GM23338 (cell line): ENCODE results near the gene TBCC. TPM values are rescaled to one million over a fixed set of nuclear protein-coding genes. Genes with fewer than 3 reads are reported as not detected.

ENCODE experiments used
- ATAC-seq: fragments of 200-7000 bp; cut with Tn5 transposase; 3 replicates; pipeline ENCODE4 v1.9.1; 2020
- DNase-seq: peaks from one replicate; pipeline ENCODE4 v3.0.0-alpha.2; 2015; ENCODE audit warnings: low spot score
- H2AFZ ChIP-seq: fragments of 200-600 bp; sonication (generic); 2 replicates; pipeline ENCODE4 v1.8.0; 2016; ENCODE audit warnings: antibody characterized with exemption, mild to moderate bottlenecking, moderate library complexity
- H3F3A ChIP-seq: fragments of 200-600 bp; sonication (generic); replicated peaks from 2 replicates; pipeline ENCODE4 v1.8.0; 2017; ENCODE audit warnings: antibody characterized with exemption, mixed run types, low read depth
- H3K27ac ChIP-seq: fragments of 200-600 bp; sonication (generic); 2 replicates; pipeline ENCODE4 v1.6.1; 2016; ENCODE audit warnings: low read depth
- H3K27me3 ChIP-seq: fragments of 200-600 bp; sonication (generic); 2 replicates; pipeline ENCODE4 v1.8.0; 2016; ENCODE audit warnings: mild to moderate bottlenecking, mixed run types, moderate library complexity; ENCODE audit not compliant: insufficient read depth
- H3K36me3 ChIP-seq: fragments of 200-600 bp; sonication (generic); 2 replicates; pipeline ENCODE4 v1.8.0; 2016; ENCODE audit warnings: mild to moderate bottlenecking; ENCODE audit not compliant: insufficient read depth
- H3K4me1 ChIP-seq: fragments of 200-600 bp; sonication (generic); 2 replicates; pipeline ENCODE4 v1.8.0; 2016; ENCODE audit warnings: mild to moderate bottlenecking, moderate library complexity; ENCODE audit not compliant: insufficient read depth
- H3K4me2 ChIP-seq: fragments of 200-600 bp; sonication (generic); 2 replicates; pipeline ENCODE4 v1.7.1; 2017; ENCODE audit warnings: mixed run types
- H3K4me3 ChIP-seq: fragments of 200-600 bp; sonication (generic); 2 replicates; pipeline ENCODE4 v1.6.1; 2016; ENCODE audit warnings: mixed run types
- H3K79me2 ChIP-seq: fragments of 200-600 bp; sonication (generic); replicated peaks from 2 replicates; pipeline ENCODE4 v1.8.0; 2017; ENCODE audit warnings: mild to moderate bottlenecking; ENCODE audit not compliant: insufficient read depth
- H3K9me2 ChIP-seq: fragments of 200-600 bp; sonication (generic); 2 replicates; pipeline ENCODE4 v1.8.0; 2017; ENCODE audit not compliant: insufficient read depth
- H4K20me1 ChIP-seq: fragments of 200-600 bp; sonication (generic); replicated peaks from 2 replicates; pipeline ENCODE4 v1.8.0; 2017; ENCODE audit warnings: mild to moderate bottlenecking; ENCODE audit not compliant: insufficient read depth
- H3K27ac Mint-ChIP-seq: 2 replicates; pipeline ENCODE4 v1.8.0; 2020; ENCODE audit warnings: inconsistent platforms, mild to moderate bottlenecking, moderate library complexity, mixed read lengths
- H3K27me3 Mint-ChIP-seq: 3 replicates; pipeline ENCODE4 v1.8.0; 2022; ENCODE audit warnings: low read depth, mild to moderate bottlenecking, moderate library complexity, mixed read lengths, inconsistent platforms; ENCODE audit not compliant: insufficient read depth, poor library complexity
- H3K36me3 Mint-ChIP-seq: 3 replicates; pipeline ENCODE4 v1.8.0; 2021; ENCODE audit warnings: low read depth, mild to moderate bottlenecking, inconsistent platforms, moderate library complexity, mixed read lengths
- H3K4me1 Mint-ChIP-seq: 3 replicates; pipeline ENCODE4 v1.8.0; 2020; ENCODE audit warnings: mild to moderate bottlenecking, inconsistent platforms, mixed read lengths
- H3K4me3 Mint-ChIP-seq: 3 replicates; pipeline ENCODE4 v1.8.0; 2021; ENCODE audit warnings: moderate library complexity, mild to moderate bottlenecking, inconsistent platforms, mixed read lengths
- H3K9me3 Mint-ChIP-seq: 3 replicates; pipeline ENCODE4 v1.8.0; 2020; ENCODE audit warnings: moderate library complexity, mild to moderate bottlenecking, inconsistent platforms, mixed read lengths
- CREB1 ChIP-seq: fragments of 250-450 bp; sonication (Bioruptor Pico); IDR thresholded peaks from 2 replicates; pipeline ENCODE4 v1.5.0; 2020; ENCODE audit warnings: low read depth, mild to moderate bottlenecking, moderate library complexity
- CTCF ChIP-seq, 2 experiments: fragments of 200-600 bp in 1 of 2; sonication (generic) in 1 of 2; conservative IDR thresholded peaks; 2 replicates each; pipeline versions ENCODE4 v1.5.1 to v1.6.1; 2016 to 2017; ENCODE audit warnings: antibody characterized with exemption in 2 of 2, low read depth in 2 of 2, mild to moderate bottlenecking in 2 of 2, moderate library complexity in 1 of 2
- ETS1 ChIP-seq: IDR thresholded peaks from 2 replicates; pipeline ENCODE4 v1.6.1; 2016; ENCODE audit warnings: antibody characterized with exemption
- EZH2 ChIP-seq: fragments of 200-600 bp; sonication (generic); IDR thresholded peaks from one replicate; pipeline ENCODE4 v1.8.0; 2017; ENCODE audit warnings: antibody characterized with exemption, mild to moderate bottlenecking, low read depth; ENCODE audit not compliant: unreplicated experiment
- EZH2phosphoT487 ChIP-seq: fragments of 200-600 bp; sonication (generic); IDR thresholded peaks from one replicate; pipeline ENCODE4 v1.8.1; 2018; ENCODE audit warnings: antibody characterized with exemption; ENCODE audit not compliant: unreplicated experiment
- JUNB ChIP-seq: IDR thresholded peaks from one replicate; pipeline ENCODE4 v1.6.1; 2016; ENCODE audit warnings: antibody characterized with exemption; ENCODE audit not compliant: unreplicated experiment
- NANOG ChIP-seq: IDR thresholded peaks from 2 replicates; pipeline ENCODE4 v1.6.1; 2016; ENCODE audit warnings: antibody characterized with exemption, borderline replicate concordance
- POLR2AphosphoS5 ChIP-seq: IDR thresholded peaks from 2 replicates; pipeline ENCODE4 v1.6.1; 2016; ENCODE audit warnings: antibody characterized with exemption, low read depth
- REST ChIP-seq: IDR thresholded peaks from one replicate; pipeline ENCODE4 v1.6.1; 2018; ENCODE audit warnings: antibody characterized with exemption; ENCODE audit not compliant: unreplicated experiment
- STAT1 ChIP-seq: IDR thresholded peaks from one replicate; pipeline ENCODE4 v1.6.1; 2016; ENCODE audit warnings: antibody characterized with exemption; ENCODE audit not compliant: unreplicated experiment
- ZNF114 ChIP-seq: fragments of 250-450 bp; sonication (Bioruptor Pico); IDR thresholded peaks from 2 replicates; pipeline ENCODE4 v1.5.0; 2020; ENCODE audit warnings: mild to moderate bottlenecking, moderate library complexity
- ZNF331 ChIP-seq: fragments of 250-450 bp; sonication (Bioruptor Pico); IDR thresholded peaks from 2 replicates; pipeline ENCODE4 v1.5.0; 2020; ENCODE audit warnings: low read depth, mild to moderate bottlenecking, moderate library complexity
- ZNF462 ChIP-seq: fragments of 250-450 bp; sonication (Bioruptor Pico); IDR thresholded peaks from 2 replicates; pipeline ENCODE4 v1.5.0; 2020; ENCODE audit warnings: mild to moderate bottlenecking, moderate library complexity
- polyA plus RNA-seq: library from polyadenylated mRNA; unstranded; fragments of >200 nt; fragmentation: Nextera tagmentation; extraction: Ambion mirVana; gene quantifications from 2 replicates; pipeline ENCODE4 v1.2.1, GENCODE V29; 2016
- total RNA-seq: library from RNA; depleted of rRNA; stranded (reverse); fragments of >200 nt; shearing (Covaris generic); gene quantifications from 2 replicates; pipeline ENCODE4 v1.2.3, GENCODE V29; 2014

The TBCC gene
- total and polyA plus RNA-seq, 2 experiments from 2014 or later, result 45.0 to 48.3 TPM

- H3K27me3 Mint-ChIP-seq, result peaks cover 10% of the 10 kb centered on the region
- no peak overlapping the region for H3K4me3 ChIP-seq
- H3K36me3 Mint-ChIP-seq, result peaks cover 12% of the 10 kb centered on the region; the same call in 1 of the 3 replicates
- no peaks in the 10 kb centered on the region for H3K4me1 ChIP-seq
- no peaks in the 10 kb centered on the region for H3K79me2 ChIP-seq
- no peaks in the 10 kb centered on the region for H3K4me1 Mint-ChIP-seq
- H3K36me3 ChIP-seq, result peaks cover 14% of the 10 kb centered on the region; the same call in 1 of the 2 replicates
- H3K9me2 ChIP-seq, result no peaks in the 10 kb centered on the region
- H3K27ac Mint-ChIP-seq, result no peak overlapping the region
- no peaks in the 10 kb centered on the region for H3F3A ChIP-seq
- H3K27me3 ChIP-seq, result no peaks in the 10 kb centered on the region
- no peak for DNase-seq
- no peak overlapping the region for H3K4me2 ChIP-seq
- H2AFZ ChIP-seq, result no peak overlapping the region
- TF ChIP-seq ZNF114 (CRISPR knock-in tag), result no peak
- no peak for TF ChIP-seq EZH2
- no peak for TF ChIP-seq CTCF (conservative IDR thresholded peaks at IDR 0.05; ENCODE audit: low read depth in 2 of 2)
- no peak for TF ChIP-seq ETS1
- no peak for TF ChIP-seq CREB1 (CRISPR knock-in tag)
- no peak for TF ChIP-seq JUNB
- no peak for TF ChIP-seq ZNF462 (CRISPR knock-in tag)
- no peak for TF ChIP-seq POLR2AphosphoS5
- no peak for TF ChIP-seq REST
- TF ChIP-seq EZH2phosphoT487, result no peak
- TF ChIP-seq NANOG, result no peak
- TF ChIP-seq ZNF331 (CRISPR knock-in tag), result no peak
- TF ChIP-seq STAT1, result no peak
- no peaks in the 10 kb centered on the region for H3K9me3 Mint-ChIP-seq
- H3K27ac ChIP-seq, result no peak overlapping the region
- no peak overlapping the region for H3K4me3 Mint-ChIP-seq
- no peak for ATAC-seq
- H4K20me1 ChIP-seq, result no peaks in the 10 kb centered on the region
These were observed 49.2 kb downstream of the TBCC start for GRCh38 chr6:42696526-42697267.
